Vagina (tissue), 2 donors: Measurements from ENCODE around the gene SH3D19. TPM values are rescaled to one million over a fixed set of nuclear protein-coding genes. Genes with fewer than 3 reads are reported as not detected.

ENCODE experiments used
- DNase-seq, 2 donors: peaks; one replicate each; pipeline ENCODE4 v3.0.0-alpha.2; 2017; ENCODE audit errors: extremely low spot score in 2 of 2
- H3K27ac ChIP-seq: fragments of 200-600 bp; sonication (generic); one replicate; pipeline ENCODE4 v1.5.1; 2019
- H3K27me3 ChIP-seq: fragments of 200-600 bp; sonication (generic); one replicate; pipeline ENCODE4 v1.5.1; 2019
- H3K36me3 ChIP-seq, 2 donors: fragments of 200-600 bp; sonication (generic); one replicate each; pipeline ENCODE4 v1.5.1; 2017 to 2019
- H3K4me1 ChIP-seq: fragments of 200-600 bp; sonication (generic); one replicate; pipeline ENCODE4 v1.5.1; 2019
- H3K4me3 ChIP-seq, 2 donors: fragments of 200-600 bp; sonication (generic); 1 replicate in 1 of 2; 2 replicates in 1 of 2; pipeline ENCODE4 v1.5.1; 2016 to 2019
- H3K9me3 ChIP-seq: fragments of 200-600 bp; sonication (generic); one replicate; pipeline ENCODE4 v1.5.1; 2019
- POLR2A ChIP-seq, 2 donors: fragments of 450-650 bp; IDR thresholded peaks; one replicate each; pipeline ENCODE4 v1.6.1; 2017; ENCODE audit warnings: antibody characterized with exemption in 2 of 2, mild to moderate bottlenecking in 2 of 2, moderate library complexity in 2 of 2
- POLR2AphosphoS5 ChIP-seq, 2 donors: sonication (generic); formaldehyde crosslinking; IDR thresholded peaks; one replicate each; pipeline ENCODE4 v1.9.0; 2017; ENCODE audit warnings: antibody characterized with exemption in 2 of 2, mild to moderate bottlenecking in 2 of 2, low read depth in 1 of 2; ENCODE audit not compliant: insufficient read depth in 1 of 2
- intact Hi-C: fragments of 100-400 bp; cut with DNase I; formaldehyde crosslinking; loops from one replicate; pipeline ENCODE4 v1.15.1; 2023
- total RNA-seq: library from RNA; depleted of rRNA; stranded (reverse); fragments of >200 nt; gene quantifications from one replicate; pipeline ENCODE4 v1.2.3, GENCODE V29; 2016
- TF ChIP-seq, protein P1 (sequence below), 3 experiments: fragments of 450-650 bp in 2 of 3; fragments of 200-600 bp in 1 of 3; sonication (generic) in 1 of 3; IDR thresholded peaks; one replicate each; pipeline ENCODE4 v1.5.1; 2017 to 2019; ENCODE audit warnings: antibody characterized with exemption in 3 of 3, mild to moderate bottlenecking in 2 of 3, moderate library complexity in 2 of 3

Gene SH3D19
- total RNA-seq, 1 donor from 2014 or later: 86.4 TPM

DNA sequence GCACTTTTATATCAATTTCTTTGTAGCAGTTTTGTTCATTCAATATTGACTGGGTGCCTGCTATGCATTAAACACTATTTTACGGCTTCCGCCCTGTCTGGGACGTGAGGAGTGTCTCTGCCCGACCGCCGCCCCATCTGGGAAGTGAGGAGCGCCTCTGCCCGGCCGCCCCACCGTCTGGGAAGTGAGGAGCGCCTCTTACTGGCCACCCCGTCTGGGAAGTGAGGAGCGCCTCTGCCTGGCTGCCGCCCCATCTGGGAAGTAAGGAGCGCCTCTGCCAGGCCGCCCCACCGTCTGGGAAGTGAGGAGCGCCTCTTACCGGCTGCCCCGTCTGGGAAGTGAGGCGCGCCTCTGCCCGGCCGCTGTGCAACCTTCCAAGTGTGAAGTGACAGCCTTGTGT lies 157.8 kb downstream of the SH3D19 start:
- TF ChIP-seq POLR2A (IDR thresholded peaks at IDR 0.05) (no peak), POLR2AphosphoS5 (IDR thresholded peaks at IDR 0.05; ENCODE audit: insufficient read depth in 1 of 2, low read depth in 1 of 2) (no peak)
- TF ChIP-seq, protein P1, sequence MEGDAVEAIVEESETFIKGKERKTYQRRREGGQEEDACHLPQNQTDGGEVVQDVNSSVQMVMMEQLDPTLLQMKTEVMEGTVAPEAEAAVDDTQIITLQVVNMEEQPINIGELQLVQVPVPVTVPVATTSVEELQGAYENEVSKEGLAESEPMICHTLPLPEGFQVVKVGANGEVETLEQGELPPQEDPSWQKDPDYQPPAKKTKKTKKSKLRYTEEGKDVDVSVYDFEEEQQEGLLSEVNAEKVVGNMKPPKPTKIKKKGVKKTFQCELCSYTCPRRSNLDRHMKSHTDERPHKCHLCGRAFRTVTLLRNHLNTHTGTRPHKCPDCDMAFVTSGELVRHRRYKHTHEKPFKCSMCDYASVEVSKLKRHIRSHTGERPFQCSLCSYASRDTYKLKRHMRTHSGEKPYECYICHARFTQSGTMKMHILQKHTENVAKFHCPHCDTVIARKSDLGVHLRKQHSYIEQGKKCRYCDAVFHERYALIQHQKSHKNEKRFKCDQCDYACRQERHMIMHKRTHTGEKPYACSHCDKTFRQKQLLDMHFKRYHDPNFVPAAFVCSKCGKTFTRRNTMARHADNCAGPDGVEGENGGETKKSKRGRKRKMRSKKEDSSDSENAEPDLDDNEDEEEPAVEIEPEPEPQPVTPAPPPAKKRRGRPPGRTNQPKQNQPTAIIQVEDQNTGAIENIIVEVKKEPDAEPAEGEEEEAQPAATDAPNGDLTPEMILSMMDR (IDR thresholded peaks at IDR 0.05): no peak
- no peaks in the 10 kb centered on the region for H3K9me3 ChIP-seq
- no peak for DNase-seq
- H3K4me3 ChIP-seq: no peak overlapping the region
- no peaks in the 10 kb centered on the region for H3K36me3 ChIP-seq
- H3K27ac ChIP-seq: no peak overlapping the region
- intact Hi-C loops: no loop called here
- H3K27me3 ChIP-seq: no peaks in the 10 kb centered on the region
- peaks cover 41% of the 10 kb centered on the region for H3K4me1 ChIP-seq

DNA sequence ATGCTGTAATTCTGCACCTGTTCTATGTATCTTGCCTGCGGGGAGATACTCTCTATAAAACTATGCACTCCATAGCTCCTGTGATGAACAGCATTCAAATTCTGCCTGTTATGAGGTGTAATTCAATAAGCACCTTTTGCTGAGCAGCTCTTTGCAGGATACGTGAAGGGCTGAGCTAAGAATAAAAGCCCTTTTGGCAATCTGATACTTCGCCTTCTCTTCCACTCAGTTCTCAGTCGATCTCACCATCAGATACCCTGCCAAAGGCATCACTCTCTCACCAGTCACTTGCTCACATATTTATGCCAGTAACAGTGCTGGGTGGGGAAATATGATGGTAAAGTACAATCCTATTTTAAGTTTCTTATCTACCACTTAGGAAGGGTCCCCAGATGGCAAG lies 158.8 kb downstream of the SH3D19 start:
- H3K27ac ChIP-seq: no peak overlapping the region
- H3K4me1 ChIP-seq: peaks cover 32% of the 10 kb centered on the region
- TF ChIP-seq, protein P1 (IDR thresholded peaks at IDR 0.05): no peak
- no peak for TF ChIP-seq POLR2A (IDR thresholded peaks at IDR 0.05)
- H3K4me3 ChIP-seq: no peak overlapping the region
- H3K27me3 ChIP-seq: no peaks in the 10 kb centered on the region
- no peaks in the 10 kb centered on the region for H3K9me3 ChIP-seq
- H3K36me3 ChIP-seq: no peaks in the 10 kb centered on the region
- intact Hi-C loops: no loop called here
- DNase-seq: no peak

DNA sequence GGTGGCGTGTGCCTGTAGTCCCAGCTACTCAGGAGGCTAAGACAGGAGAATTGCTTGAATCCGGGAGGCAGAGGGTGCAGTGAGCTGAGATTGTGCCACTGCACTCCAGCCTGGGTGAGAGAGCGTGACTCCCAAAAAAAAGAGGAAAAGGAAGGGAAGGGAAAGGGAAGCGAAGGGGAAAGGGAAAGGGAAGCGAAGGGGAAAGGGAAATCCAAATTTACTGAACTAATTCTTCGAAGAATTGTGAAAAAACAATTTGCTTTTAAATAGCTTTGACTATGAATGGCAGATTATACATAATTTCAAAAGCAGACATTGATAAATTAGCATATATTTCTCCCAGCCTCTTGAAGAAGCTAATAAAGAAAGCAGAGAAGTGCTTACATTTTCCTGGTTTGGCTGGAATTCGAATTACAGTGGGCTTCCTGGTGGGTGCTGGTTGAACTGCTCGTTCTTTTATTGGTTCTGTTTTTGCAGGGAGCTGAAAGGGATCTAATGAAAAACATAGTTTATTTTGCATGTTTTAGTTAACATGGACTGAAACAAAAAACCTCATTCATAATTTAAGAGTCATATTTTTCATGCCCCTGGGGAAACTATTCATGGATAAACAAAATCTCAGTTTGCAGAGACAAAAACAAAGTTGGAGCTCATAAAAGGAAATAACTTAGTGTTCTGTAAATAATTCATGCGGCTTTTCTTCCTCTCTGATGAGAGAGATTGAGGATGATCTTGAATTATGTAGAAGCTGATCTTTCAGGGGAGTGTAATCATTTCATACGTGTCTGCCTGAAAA lies 160.0 kb downstream of the SH3D19 start:
- intact Hi-C loops: no loop called here
- no peak for DNase-seq

DNA sequence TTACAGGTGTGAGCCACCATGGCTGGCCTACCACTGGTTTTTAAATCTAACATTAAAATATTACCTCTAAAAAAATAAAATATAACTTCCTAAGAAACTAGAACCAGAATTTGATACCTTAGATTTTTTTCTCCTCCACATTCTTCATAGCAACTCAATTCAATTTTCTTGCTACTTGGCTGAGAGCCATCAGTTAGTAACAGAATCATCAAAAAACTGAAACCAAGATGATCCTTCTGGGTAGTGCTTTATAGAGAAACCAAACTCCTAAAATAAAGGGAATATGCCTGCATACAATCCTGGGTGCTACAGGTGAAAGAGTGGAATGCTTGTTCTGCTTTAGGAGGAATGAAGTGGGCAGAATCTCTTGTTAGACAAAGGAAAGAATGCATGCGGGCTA lies 161.6 kb downstream of the SH3D19 start:
- no peaks in the 10 kb centered on the region for H3K9me3 ChIP-seq
- DNase-seq: no peak
- TF ChIP-seq, protein P1 (IDR thresholded peaks at IDR 0.05): no peak
- TF ChIP-seq POLR2A (IDR thresholded peaks at IDR 0.05): no peak
- no peak for TF ChIP-seq POLR2AphosphoS5 (IDR thresholded peaks at IDR 0.05; ENCODE audit: insufficient read depth in 1 of 2, low read depth in 1 of 2)
- H3K4me3 ChIP-seq: no peak overlapping the region
- intact Hi-C loops: no loop called here
- peaks cover 17% of the 10 kb centered on the region for H3K4me1 ChIP-seq
- H3K27ac ChIP-seq: no peak overlapping the region
- no peaks in the 10 kb centered on the region for H3K27me3 ChIP-seq
- H3K36me3 ChIP-seq: no peaks in the 10 kb centered on the region

More for the DNA sequence above, 160.0 kb downstream of the SH3D19 start:
- H3K27me3 ChIP-seq: no peaks in the 10 kb centered on the region
- no peak overlapping the region for H3K27ac ChIP-seq
- H3K4me1 ChIP-seq: peaks cover 29% of the 10 kb centered on the region
- H3K9me3 ChIP-seq: no peaks in the 10 kb centered on the region
- TF ChIP-seq POLR2AphosphoS5 (IDR thresholded peaks at IDR 0.05; ENCODE audit: insufficient read depth in 1 of 2, low read depth in 1 of 2): no peak
- TF ChIP-seq, protein P1 (IDR thresholded peaks at IDR 0.05): no peak
- no peak for TF ChIP-seq POLR2A (IDR thresholded peaks at IDR 0.05)
- no peak overlapping the region for H3K4me3 ChIP-seq
- no peaks in the 10 kb centered on the region for H3K36me3 ChIP-seq

DNA sequence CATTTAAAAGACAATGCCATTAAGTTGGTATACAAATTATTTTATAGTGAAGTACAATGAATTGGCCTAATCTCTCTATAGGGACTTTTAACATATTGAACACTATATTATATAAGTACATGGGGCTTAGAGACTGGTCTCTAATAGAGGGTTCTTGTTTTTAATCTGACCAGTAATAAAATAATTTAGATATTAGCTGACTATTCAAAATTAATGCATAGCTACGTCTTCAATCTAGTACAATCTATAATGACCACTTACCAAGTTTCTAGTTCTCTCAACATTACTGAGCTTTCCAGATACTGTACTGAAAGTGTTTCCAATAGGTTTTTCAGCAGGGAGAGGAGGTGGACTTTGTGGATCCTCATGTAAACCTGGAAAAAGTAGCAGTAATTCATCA lies 166.4 kb downstream of the SH3D19 start:
- intact Hi-C loops: no loop called here
- Histone ChIP-seq H3K4me1 (no peaks in the 10 kb centered on the region), H3K27me3 (no peaks in the 10 kb centered on the region), H3K27ac (no peak overlapping the region), H3K4me3 (no peak overlapping the region), H3K9me3 (no peaks in the 10 kb centered on the region), H3K36me3 (peaks cover 0 to 7% of the 10 kb centered on the region in 2 donors)
- TF ChIP-seq, protein P1 (IDR thresholded peaks at IDR 0.05): no peak
- TF ChIP-seq POLR2AphosphoS5 (IDR thresholded peaks at IDR 0.05; ENCODE audit: insufficient read depth in 1 of 2, low read depth in 1 of 2): no peak
- TF ChIP-seq POLR2A (IDR thresholded peaks at IDR 0.05): no peak
- no peak for DNase-seq
